Measurements from ENCODE around the gene BLTP3A. TPM values are rescaled to one million over a fixed set of nuclear protein-coding genes. Genes with fewer than 3 reads are reported as not detected.

Gene BLTP3A
- total RNA-seq, 1 donor from 2014 or later: 27.8 TPM

DNA sequence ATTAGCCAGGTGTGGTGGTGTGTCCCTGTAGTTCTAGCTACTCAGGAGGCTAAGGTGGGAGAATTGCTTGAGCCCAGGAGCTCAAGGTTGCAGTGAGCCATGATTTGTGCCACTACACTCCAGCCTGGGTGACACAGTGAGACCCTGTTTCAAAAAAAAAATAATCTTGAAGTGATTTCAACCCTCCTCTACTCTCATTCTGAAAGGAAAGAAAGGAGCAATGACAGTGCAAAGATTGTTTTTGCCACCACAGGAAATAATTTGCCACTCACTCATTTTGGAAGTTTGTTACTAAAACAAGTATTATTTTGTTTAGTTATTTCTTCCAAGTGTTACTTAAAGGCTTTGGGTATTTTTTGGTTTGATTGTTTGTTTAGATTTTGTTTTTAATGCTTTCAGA is 45.6 kb downstream of the BLTP3A start:
- no peaks in the 10 kb centered on the region for H3K27me3 Mint-ChIP-seq (ENCODE audit: unreplicated experiment)
- H3K4me3 Mint-ChIP-seq (ENCODE audit: unreplicated experiment): no peak overlapping the region
- H3K36me3 Mint-ChIP-seq (ENCODE audit: unreplicated experiment): no peaks in the 10 kb centered on the region
- no peak for DNase-seq
- no peaks in the 10 kb centered on the region for H3K9me3 Mint-ChIP-seq (ENCODE audit: unreplicated experiment)
- H3K4me1 Mint-ChIP-seq (ENCODE audit: low read depth, unreplicated experiment): no peaks in the 10 kb centered on the region
- TF ChIP-seq, protein P1, sequence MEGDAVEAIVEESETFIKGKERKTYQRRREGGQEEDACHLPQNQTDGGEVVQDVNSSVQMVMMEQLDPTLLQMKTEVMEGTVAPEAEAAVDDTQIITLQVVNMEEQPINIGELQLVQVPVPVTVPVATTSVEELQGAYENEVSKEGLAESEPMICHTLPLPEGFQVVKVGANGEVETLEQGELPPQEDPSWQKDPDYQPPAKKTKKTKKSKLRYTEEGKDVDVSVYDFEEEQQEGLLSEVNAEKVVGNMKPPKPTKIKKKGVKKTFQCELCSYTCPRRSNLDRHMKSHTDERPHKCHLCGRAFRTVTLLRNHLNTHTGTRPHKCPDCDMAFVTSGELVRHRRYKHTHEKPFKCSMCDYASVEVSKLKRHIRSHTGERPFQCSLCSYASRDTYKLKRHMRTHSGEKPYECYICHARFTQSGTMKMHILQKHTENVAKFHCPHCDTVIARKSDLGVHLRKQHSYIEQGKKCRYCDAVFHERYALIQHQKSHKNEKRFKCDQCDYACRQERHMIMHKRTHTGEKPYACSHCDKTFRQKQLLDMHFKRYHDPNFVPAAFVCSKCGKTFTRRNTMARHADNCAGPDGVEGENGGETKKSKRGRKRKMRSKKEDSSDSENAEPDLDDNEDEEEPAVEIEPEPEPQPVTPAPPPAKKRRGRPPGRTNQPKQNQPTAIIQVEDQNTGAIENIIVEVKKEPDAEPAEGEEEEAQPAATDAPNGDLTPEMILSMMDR (IDR thresholded peaks at IDR 0.05; ENCODE audit: partially characterized antibody, unreplicated experiment): no peak
- no peak overlapping the region for H3K27ac Mint-ChIP-seq (ENCODE audit: unreplicated experiment)

- Mint-ChIP-seq H3K4me1 (ENCODE audit: low read depth, unreplicated experiment) (no peaks in the 10 kb centered on the region), H3K36me3 (ENCODE audit: unreplicated experiment) (no peaks in the 10 kb centered on the region), H3K9me3 (ENCODE audit: unreplicated experiment) (no peaks in the 10 kb centered on the region), H3K4me3 (ENCODE audit: unreplicated experiment) (no peak overlapping the region), H3K27ac (ENCODE audit: unreplicated experiment) (no peak overlapping the region), H3K27me3 (ENCODE audit: unreplicated experiment) (no peaks in the 10 kb centered on the region)
- TF ChIP-seq, protein P1 (IDR thresholded peaks at IDR 0.05; ENCODE audit: partially characterized antibody, unreplicated experiment): no peak
- no peak for DNase-seq
Measured at GRCh38 chr6:34839666-34840352, 47.9 kb downstream of the BLTP3A start.

Other genes starting within 250 kb of the BLTP3A start
- not detected for gene SPDEF, start 235.8 kb upstream of the BLTP3A start, total RNA-seq (ENCODE audit: unreplicated experiment)
- gene ILRUN, start 95.3 kb upstream of the BLTP3A start, total RNA-seq (ENCODE audit: unreplicated experiment): 37.7 TPM
- gene SNRPC, start 34.6 kb upstream of the BLTP3A start, total RNA-seq (ENCODE audit: unreplicated experiment): 95.9 TPM
- 48.5 TPM for gene TAF11, start 96.0 kb downstream of the BLTP3A start, total RNA-seq (ENCODE audit: unreplicated experiment)
- 76.9 TPM for gene ANKS1A, start 97.2 kb downstream of the BLTP3A start, total RNA-seq (ENCODE audit: unreplicated experiment)

All from glutamatergic neuron (in vitro differentiated cells).